Transverse colon (tissue), 4 donors: ENCODE measurements around the gene FYCO1. TPM values are rescaled to one million over a fixed set of nuclear protein-coding genes. Genes with fewer than 3 reads are reported as not detected.

Experiments
- DNase-seq: peaks from one replicate; pipeline ENCODE4 v3.0.0-alpha.2; 2019
- H3K27ac ChIP-seq, 4 donors: fragments of 200-600 bp; sonication (generic); 2 replicates each; pipeline ENCODE4 v1.5.1; 2016 to 2018; ENCODE audit warnings: inconsistent platforms in 4 of 4
- H3K27me3 ChIP-seq: fragments of 200-600 bp; sonication (generic); 2 replicates; pipeline ENCODE4 v1.5.1; 2017; ENCODE audit warnings: inconsistent platforms
- H3K36me3 ChIP-seq, 4 donors: fragments of 200-600 bp; sonication (generic); 2 replicates each; pipeline ENCODE4 v1.5.1; 2017 to 2019; ENCODE audit warnings: inconsistent platforms in 4 of 4
- H3K4me1 ChIP-seq, 4 donors: fragments of 200-600 bp; sonication (generic); 2 replicates each; pipeline ENCODE4 v1.5.1; 2017 to 2020; ENCODE audit warnings: inconsistent platforms in 4 of 4
- H3K4me3 ChIP-seq, 4 donors: fragments of 200-600 bp; sonication (generic); 1 replicate in 1 of 4; 2 replicates in 3 of 4; pipeline versions ENCODE4 v1.5.1 to v1.6.1; 2017 to 2019; ENCODE audit warnings: inconsistent platforms in 4 of 4
- H3K9me3 ChIP-seq, 2 donors: fragments of 200-600 bp; sonication (generic); 2 replicates each; pipeline ENCODE4 v1.5.1; 2017 to 2019; ENCODE audit warnings: inconsistent platforms in 2 of 2
- CTCF ChIP-seq, 5 experiments: fragments of 200-600 bp in 3 of 5; fragments of 450-650 bp in 2 of 5; sonication (generic) in 3 of 5; IDR thresholded peaks; 1 replicate in 2 of 5; 2 replicates in 3 of 5; pipeline ENCODE4 v1.5.1; 2016 to 2017; ENCODE audit warnings: antibody characterized with exemption in 5 of 5, inconsistent platforms in 3 of 5, mild to moderate bottlenecking in 2 of 5, moderate library complexity in 1 of 5
- EP300 ChIP-seq: sonication (generic); formaldehyde crosslinking; IDR thresholded peaks from one replicate; pipeline ENCODE4 v1.6.1; 2017; ENCODE audit warnings: antibody characterized with exemption, low read depth
- POLR2A ChIP-seq: fragments of 450-650 bp; IDR thresholded peaks from one replicate; pipeline ENCODE4 v1.6.1; 2016; ENCODE audit warnings: antibody characterized with exemption, mild to moderate bottlenecking, moderate library complexity
- POLR2AphosphoS5 ChIP-seq, 3 donors: sonication (generic); formaldehyde crosslinking; IDR thresholded peaks; one replicate each; pipeline ENCODE4 v1.6.1; 2016; ENCODE audit warnings: antibody characterized with exemption in 3 of 3
- WGBS, 2 donors: methylation state at CpG; one replicate each; pipeline ENCODE4 v1.1.5; 2018; ENCODE audit warnings: low coverage in 1 of 2; 5-methylcytosine and 5-hydroxymethylcytosine counted together
- in situ Hi-C, 4 donors: fragments of 200-750 bp; cut with MboI; loops; one replicate each; pipeline versions ENCODE4 v1.15.0 to v1.15.1; 2017; ENCODE audit warnings: low sequenced_read_pairs in 3 of 4, low pct_ligation_motif_present in 1 of 4, low pct_unique_long_range_greater_than_20kb in 1 of 4
- intact Hi-C: fragments of 100-400 bp; cut with DNase I; formaldehyde crosslinking; loops from one replicate; pipeline ENCODE4 v1.15.1; 2023; ENCODE audit warnings: low total_unique reads
- total RNA-seq, 4 donors: library from RNA; depleted of rRNA; stranded (reverse); fragments of >200 nt; gene quantifications; one replicate each; pipeline ENCODE4 v1.1.0, GENCODE V29; 2016

FYCO1 gene
- total RNA-seq, 4 donors from 2014 or later, result 34.5 to 40.0 (median 38.1) TPM

GRCh38 chr3:45937206-45938042 lies 58.2 kb downstream of the FYCO1 start:
- in situ Hi-C loops, result loop anchor here in 3 of 4 donors (25.0 kb wide), 3 partner anchors 275 to 450 kb away; partner anchors contain the start of genes CCR1 (in 2 of the 3), CCR2 (in 1 of the 3) and CCR5 (in 1 of the 3)
- intact Hi-C loops, result loop anchor here (2.0 to 10.0 kb wide), 2 partner anchors 141 to 173 kb away; no protein-coding TSS in a partner anchor
- no peak overlapping the region for H3K4me3 ChIP-seq
- H3K4me1 ChIP-seq, result peaks cover 0 to 8% (median 4%) of the 10 kb centered on the region in 4 donors
- no peak for DNase-seq
- 96 to 100% methylated on average over 1 to 8 of the region's 8 CpGs for WGBS, 2 donors
- no peaks in the 10 kb centered on the region for H3K27me3 ChIP-seq
- no peaks in the 10 kb centered on the region for H3K9me3 ChIP-seq
- peaks cover 0 to 21% (median 10%) of the 10 kb centered on the region in 4 donors for H3K36me3 ChIP-seq
- H3K27ac ChIP-seq, result no peak overlapping the region
- no peak for TF ChIP-seq CTCF (IDR thresholded peaks at IDR 0.05)
- TF ChIP-seq EP300, result no peak
- no peak for TF ChIP-seq POLR2AphosphoS5 (IDR thresholded peaks at IDR 0.05)
- no peak for TF ChIP-seq POLR2A

GRCh38 chr3:45936261-45936660 lies 59.4 kb downstream of the FYCO1 start:
- Histone ChIP-seq H3K27ac (no peak overlapping the region), H3K36me3 (peaks cover 0 to 29% (median 14%) of the 10 kb centered on the region in 4 donors), H3K9me3 (no peaks in the 10 kb centered on the region), H3K4me3 (no peak overlapping the region), H3K27me3 (no peaks in the 10 kb centered on the region), H3K4me1 (peaks cover 0 to 8% (median 4%) of the 10 kb centered on the region in 4 donors)
- DNase-seq, result no peak
- intact Hi-C loops (loop anchor here (10.0 kb wide), 1 partner anchor 171 kb away; no protein-coding TSS in a partner anchor), in situ Hi-C loops (loop anchor here in 3 of 4 donors (25.0 kb wide), 3 partner anchors 276 to 451 kb away; partner anchors contain the start of genes CCR1 (in 2 of the 3), CCR2 (in 1 of the 3) and CCR5 (in 1 of the 3))
- TF ChIP-seq EP300 (no peak), CTCF (IDR thresholded peaks at IDR 0.05) (no peak), POLR2AphosphoS5 (IDR thresholded peaks at IDR 0.05) (no peak), POLR2A (no peak)
- WGBS, 2 donors, result 85 to 91% methylated on average over 3 to 9 of the region's 9 CpGs

GRCh38 chr3:45933591-45933990 lies 62.0 kb downstream of the FYCO1 start:
- Histone ChIP-seq H3K4me1 (no peaks in the 10 kb centered on the region), H3K4me3 (no peak overlapping the region), H3K36me3 (peaks cover 0 to 45% (median 21%) of the 10 kb centered on the region in 4 donors), H3K27me3 (no peaks in the 10 kb centered on the region), H3K9me3 (no peaks in the 10 kb centered on the region), H3K27ac (no peak overlapping the region)
- no peak for DNase-seq
- TF ChIP-seq EP300 (no peak), POLR2A (no peak), CTCF (IDR thresholded peaks at IDR 0.05) (no peak), POLR2AphosphoS5 (IDR thresholded peaks at IDR 0.05) (no peak)
- WGBS, 2 donors, result 80 to 87% methylated on average over 4 of the region's 4 CpGs
- in situ Hi-C loops, result loop anchor here in 3 of 4 donors (25.0 kb wide), 3 partner anchors 279 to 454 kb away; partner anchors contain the start of genes CCR1 (in 2 of the 3), CCR2 (in 1 of the 3) and CCR5 (in 1 of the 3)
- intact Hi-C loops, result loop anchor here (10.0 kb wide), 1 partner anchor 169 kb away; no protein-coding TSS in a partner anchor

- no peaks in the 10 kb centered on the region for H3K27me3 ChIP-seq
- TF ChIP-seq CTCF (IDR thresholded peaks at IDR 0.05), result no peak
- TF ChIP-seq POLR2AphosphoS5 (IDR thresholded peaks at IDR 0.05), result no peak
- no peak for TF ChIP-seq POLR2A
- no peak for TF ChIP-seq EP300
- no peaks in the 10 kb centered on the region for H3K4me1 ChIP-seq
- WGBS, 2 donors, result 92 to 100% methylated on average over 1 to 4 of the region's 4 CpGs
- intact Hi-C loops (loop anchor here (10.0 kb wide), 1 partner anchor 167 kb away; no protein-coding TSS in a partner anchor), in situ Hi-C loops (loop anchor here in 3 of 4 donors (25.0 kb wide), 3 partner anchors 280 to 455 kb away; partner anchors contain the start of genes CCR1 (in 2 of the 3), CCR2 (in 1 of the 3) and CCR5 (in 1 of the 3))
- no peak overlapping the region for H3K4me3 ChIP-seq
- DNase-seq, result no peak
- no peaks in the 10 kb centered on the region for H3K9me3 ChIP-seq
- peaks cover 0 to 52% (median 25%) of the 10 kb centered on the region in 4 donors for H3K36me3 ChIP-seq
- no peak overlapping the region for H3K27ac ChIP-seq
Observed at GRCh38 chr3:45932112-45932511, 63.5 kb downstream of the FYCO1 start.
